ENCODE data around the gene ALX4.

GRCh38 chr11:44321059-44321458 is 11.1 kb upstream of the ALX4 start:
- TF ChIP-seq ZFP41 (tag by site-specific recombination; IDR thresholded peaks at IDR 0.05; ENCODE audit: borderline replicate concordance) (no peak), ZNF621 (tag by site-specific recombination; IDR thresholded peaks at IDR 0.05) (no peak), ZNF239 (tag by site-specific recombination; IDR thresholded peaks at IDR 0.05) (no peak), ZNF792 (tag by site-specific recombination; IDR thresholded peaks at IDR 0.05) (no peak)
